Diencephalon (tissue), 1 donor: ENCODE data around the gene GARIN5A. TPM values are rescaled to one million over a fixed set of nuclear protein-coding genes. Genes with fewer than 3 reads are reported as not detected.

ENCODE experiments used
- total RNA-seq: library from RNA; depleted of rRNA; stranded (reverse); fragments of >200 nt; gene quantifications from one replicate; pipeline ENCODE4 v1.2.3, GENCODE V29; 2014

Gene GARIN5A
- total RNA-seq = 7.2 TPM

GRCh38 chr19:50476224-50476906 lies at the start of gene GARIN5A, which contains the start of gene EMC10:
GARIN5A (minus strand) TSS chr19:50476848; CDS start chr19:50476388, 460 bp downstream.
EMC10 (plus strand) TSS chr19:50476507; CDS start chr19:50476545, 38 bp downstream.

DNA sequence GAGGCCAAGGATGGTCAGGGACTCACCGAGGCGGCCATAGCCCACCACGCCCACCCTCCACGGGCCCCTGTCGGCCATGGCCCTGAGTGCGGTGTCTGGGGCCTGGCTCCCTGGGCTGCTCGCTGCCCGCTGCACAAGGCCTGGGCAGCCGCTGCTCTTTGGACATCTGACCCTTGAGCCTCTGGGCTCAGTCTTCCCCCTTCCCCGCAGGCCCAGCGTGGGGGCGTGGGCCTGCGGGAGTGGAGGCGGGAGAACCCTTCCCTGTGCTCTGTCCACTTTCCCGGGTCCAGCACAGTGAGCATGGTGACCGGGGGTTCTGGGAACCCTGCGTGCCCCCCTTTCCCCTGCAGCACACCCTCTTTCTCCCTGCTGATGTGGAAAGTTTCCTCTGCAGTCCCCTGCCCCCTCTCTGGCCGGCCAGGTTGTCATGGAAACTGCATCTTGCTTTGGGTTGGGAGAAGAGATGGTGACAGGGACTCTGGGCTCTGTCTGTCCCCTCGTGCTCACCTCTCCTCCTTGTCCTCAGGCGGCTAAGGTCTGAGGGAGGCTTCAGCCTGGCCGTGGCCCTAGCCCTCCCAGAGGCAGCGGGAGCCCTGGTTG lies 37.2 kb upstream of the GARIN5A start, which contains the start of gene ASPDH:
Gene ASPDH, minus strand, starts transcription at position 168 of the 600 bp plus-strand sequence. Its CDS starts 90 bp downstream, at position 78.

DNA sequence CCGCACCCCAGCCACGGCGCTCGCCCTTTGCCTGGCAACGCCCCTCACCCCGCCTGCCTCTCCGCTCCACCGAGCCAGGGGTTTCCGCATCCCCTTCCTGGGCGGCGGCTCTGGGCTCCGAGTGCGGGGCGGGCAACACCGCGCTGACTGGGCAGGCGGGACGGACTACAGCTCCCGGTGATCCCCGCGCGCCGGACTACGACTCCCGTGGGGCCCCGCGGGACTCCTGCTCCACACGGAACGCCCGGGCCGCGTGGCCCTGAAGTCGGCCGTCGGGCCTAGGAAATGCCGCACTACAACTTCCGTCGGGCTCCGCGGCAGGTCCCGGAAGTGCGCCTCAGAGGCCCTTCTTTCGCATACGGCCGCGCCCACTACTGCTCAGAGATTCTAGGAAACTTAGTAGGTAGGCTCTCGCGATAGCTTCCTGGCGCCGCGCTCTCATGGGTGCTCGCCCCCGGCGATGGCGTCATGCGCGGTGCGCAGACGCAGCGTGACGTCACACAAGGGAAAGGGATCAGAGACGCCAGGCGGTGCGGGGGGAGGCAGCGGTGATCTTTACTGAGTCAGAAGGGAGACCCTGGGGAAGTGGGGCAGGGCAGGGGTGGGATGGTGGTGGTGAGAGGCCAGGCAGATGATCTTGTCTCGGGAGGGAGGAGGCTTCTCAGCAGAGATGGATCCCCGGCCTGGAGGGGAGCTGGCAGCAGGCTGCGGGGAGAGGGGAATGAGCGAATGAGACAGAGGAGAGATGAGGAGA lies 34.6 kb upstream of the GARIN5A start, which contains the start of gene JOSD2:
Gene JOSD2, minus strand, starts transcription at position 123 of the 754 bp plus-strand sequence. CDS start 760 bp downstream, outside the sequence.

GRCh38 chr19:50432221-50433028 lies 44.2 kb downstream of the GARIN5A start, which contains the start of gene MYBPC2:
MYBPC2 (plus strand) TSS chr19:50432892; CDS start chr19:50432954, 62 bp downstream.

DNA sequence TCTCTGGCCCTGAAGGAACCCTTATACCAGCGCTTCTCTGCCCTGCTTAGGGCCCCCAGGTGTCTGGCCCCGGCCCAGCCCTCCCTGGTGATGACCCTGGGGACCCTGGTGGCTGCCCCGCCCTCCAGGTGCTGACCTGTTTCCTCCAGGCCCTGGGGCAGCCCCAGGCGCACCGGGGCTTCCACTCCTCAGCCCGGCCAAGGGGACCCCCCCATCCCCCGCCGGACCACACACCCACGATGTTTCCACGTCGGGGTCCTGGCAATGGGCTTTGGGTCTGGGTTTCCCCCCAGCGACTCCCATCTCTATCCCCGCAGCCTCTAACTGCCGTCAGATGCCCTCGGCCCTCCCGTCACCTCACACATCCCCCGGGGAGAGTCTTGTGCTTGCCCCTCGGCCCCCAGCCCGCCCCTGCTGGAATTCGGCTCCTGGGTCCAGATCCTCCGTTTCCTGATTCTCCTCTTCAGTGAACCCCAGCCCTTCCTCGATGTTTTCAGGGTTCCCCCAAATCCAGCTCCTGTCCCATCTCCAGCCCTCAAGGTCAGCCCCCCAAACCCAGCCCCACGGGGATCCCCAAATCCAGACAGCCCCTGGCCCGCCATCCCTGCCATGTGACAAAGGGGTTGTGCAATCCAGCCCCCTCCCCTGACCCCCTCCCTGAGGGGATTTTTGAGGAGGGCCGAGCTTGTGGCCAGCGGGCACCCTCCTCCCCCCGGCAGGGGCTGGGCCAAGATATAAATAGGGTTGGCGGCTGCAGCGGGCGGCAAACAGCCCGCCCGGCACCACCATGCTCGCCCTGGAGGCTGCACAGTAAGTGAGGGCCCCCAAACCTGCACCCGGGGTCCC lies 58.2 kb downstream of the GARIN5A start, which contains the start of gene SPIB:
Gene SPIB, plus strand, starts transcription at position 763 of the 846 bp plus-strand sequence. Its CDS starts 25 bp downstream, at position 788.

Other genes starting within 250 kb of the GARIN5A start
- 3.2 TPM for gene KCNC3, start 147.5 kb downstream of the GARIN5A start, total RNA-seq
- gene NAPSA, start 111.2 kb downstream of the GARIN5A start, total RNA-seq = 0.46 TPM
- 21.2 TPM for gene NR1H2, start 100.4 kb downstream of the GARIN5A start, total RNA-seq
- gene POLD1, start 92.5 kb downstream of the GARIN5A start, total RNA-seq = 12.0 TPM
- 0.23 TPM for gene SPIB, start 57.9 kb downstream of the GARIN5A start, total RNA-seq
- 0.92 TPM for gene MYBPC2, start 44.0 kb downstream of the GARIN5A start, total RNA-seq
- gene EMC10, start 341 bp downstream of the GARIN5A start, total RNA-seq = 68.5 TPM
- 3.7 TPM for gene JOSD2, start 34.3 kb upstream of the GARIN5A start, total RNA-seq
- 3.0 TPM for gene ASPDH, start 37.1 kb upstream of the GARIN5A start, total RNA-seq
- 105 TPM for gene LRRC4B, start 91.6 kb upstream of the GARIN5A start, total RNA-seq
- gene SYT3, start 163.0 kb upstream of the GARIN5A start, total RNA-seq = 36.0 TPM
- gene C19orf81, start 172.6 kb upstream of the GARIN5A start, total RNA-seq = not detected
- 23.3 TPM for gene SHANK1, start 243.0 kb upstream of the GARIN5A start, total RNA-seq
- 2.5 TPM for gene CLEC11A, start 246.5 kb upstream of the GARIN5A start, total RNA-seq